Breast epithelium (tissue), 4 donors: ENCODE results near the gene GOT1. TPM values are rescaled to one million over a fixed set of nuclear protein-coding genes. Genes with fewer than 3 reads are reported as not detected.
A peak's percentile ranks its signal among the peaks of the same experiment; 100 is the strongest.

Experiments used
- DNase-seq, 2 donors: peaks; one replicate each; pipeline ENCODE4 v3.0.0-alpha.2; 2019; ENCODE audit warnings: low spot score in 2 of 2
- H3K27ac ChIP-seq, 2 donors: fragments of 200-600 bp; sonication (generic) in 1 of 2; one replicate each; pipeline ENCODE4 v1.5.1; 2016 to 2019; ENCODE audit warnings: mild to moderate bottlenecking in 1 of 2
- H3K27me3 ChIP-seq, 2 donors: fragments of 200-600 bp; sonication (generic) in 1 of 2; one replicate each; pipeline versions ENCODE4 v1.5.1 to v1.6.0; 2017 to 2019; ENCODE audit warnings: control low read depth in 1 of 2, mild to moderate bottlenecking in 1 of 2
- H3K36me3 ChIP-seq: fragments of 200-600 bp; one replicate; pipeline ENCODE4 v1.5.1; 2019
- H3K4me1 ChIP-seq, 2 donors: fragments of 200-600 bp; sonication (generic); one replicate each; pipeline ENCODE4 v1.5.1; 2016 to 2019; ENCODE audit warnings: control low read depth in 1 of 2
- H3K4me3 ChIP-seq, 3 donors: fragments of 200-600 bp; sonication (generic); 1 replicate in 2 of 3; 2 replicates in 1 of 3; pipeline ENCODE4 v1.5.1; 2016 to 2019; ENCODE audit warnings: mild to moderate bottlenecking in 3 of 3, moderate library complexity in 2 of 3
- H3K9me3 ChIP-seq, 2 donors: fragments of 200-600 bp; sonication (generic) in 1 of 2; one replicate each; pipeline ENCODE4 v1.5.1; 2016 to 2019; ENCODE audit warnings: control low read depth in 1 of 2
- CTCF ChIP-seq, 3 donors: fragments of 450-650 bp; IDR thresholded peaks; one replicate each; pipeline ENCODE4 v1.5.1; 2016 to 2017; ENCODE audit warnings: antibody characterized with exemption in 3 of 3, mild to moderate bottlenecking in 3 of 3, moderate library complexity in 3 of 3
- POLR2A ChIP-seq: fragments of 450-650 bp; IDR thresholded peaks from one replicate; pipeline ENCODE4 v1.6.1; 2016; ENCODE audit warnings: antibody characterized with exemption, mild to moderate bottlenecking, moderate library complexity
- POLR2AphosphoS5 ChIP-seq, 3 donors: sonication (generic); formaldehyde crosslinking; IDR thresholded peaks; one replicate each; pipeline ENCODE4 v1.6.1; 2017; ENCODE audit warnings: antibody characterized with exemption in 3 of 3
- intact Hi-C: fragments of 100-400 bp; cut with DNase I; formaldehyde crosslinking; loops from one replicate; pipeline ENCODE4 v1.15.1; 2023; ENCODE audit warnings: low total_unique reads
- total RNA-seq, 3 donors: library from RNA; depleted of rRNA; stranded (reverse); fragments of >200 nt; gene quantifications; one replicate each; pipeline ENCODE4 v1.1.0, GENCODE V29; 2016

GOT1 gene
- total RNA-seq, 3 donors from 2014 or later, result 13.9 to 18.4 (median 15.7) TPM

- H3K27ac ChIP-seq, result peak overlapping the region; percentile 87 to 95
- no peaks in the 10 kb centered on the region for H3K27me3 ChIP-seq
- peaks cover 0 to 6% of the 10 kb centered on the region in 2 donors for H3K4me1 ChIP-seq
- H3K4me3 ChIP-seq, result peak overlapping the region; percentile 65 to 88 (median 66)
- H3K36me3 ChIP-seq, result no peaks in the 10 kb centered on the region
- intact Hi-C loops, result loop anchor here (5.0 kb wide), 1 partner anchor 182 kb away; no protein-coding TSS in a partner anchor
- DNase-seq, result no peak
- no peak for TF ChIP-seq POLR2A
- no peak for TF ChIP-seq CTCF (IDR thresholded peaks at IDR 0.05)
- no peak for TF ChIP-seq POLR2AphosphoS5 (IDR thresholded peaks at IDR 0.05)
- H3K9me3 ChIP-seq, result no peaks in the 10 kb centered on the region
Measured at GRCh38 chr10:99430116-99430450, 341 bp downstream of the GOT1 start.

GRCh38 chr10:99429517-99430095, 818 bp downstream of the GOT1 start:
- H3K27ac ChIP-seq, result peak overlapping the region; percentile 87 to 95
- no peaks in the 10 kb centered on the region for H3K9me3 ChIP-seq
- intact Hi-C loops, result loop anchor here (5.0 kb wide), 1 partner anchor 183 kb away; no protein-coding TSS in a partner anchor
- no peaks in the 10 kb centered on the region for H3K27me3 ChIP-seq
- no peak for TF ChIP-seq POLR2A
- TF ChIP-seq CTCF (IDR thresholded peaks at IDR 0.05), result no peak
- TF ChIP-seq POLR2AphosphoS5 (IDR thresholded peaks at IDR 0.05), result no peak
- H3K4me3 ChIP-seq, result peak overlapping the region; percentile 65 to 88 (median 66)
- DNase-seq, result no peak
- H3K36me3 ChIP-seq, result no peaks in the 10 kb centered on the region
- peaks cover 0 to 6% of the 10 kb centered on the region in 2 donors for H3K4me1 ChIP-seq

GRCh38 chr10:99427566-99428190, 2.7 kb downstream of the GOT1 start:
- Histone ChIP-seq H3K27me3 (no peaks in the 10 kb centered on the region), H3K9me3 (no peaks in the 10 kb centered on the region), H3K4me3 (no peak overlapping the region), H3K36me3 (no peaks in the 10 kb centered on the region), H3K4me1 (peaks cover 0 to 6% of the 10 kb centered on the region in 2 donors), H3K27ac (no peak overlapping the region)
- no peak for DNase-seq
- intact Hi-C loops, result no loop called here
- TF ChIP-seq CTCF (IDR thresholded peaks at IDR 0.05) (no peak), POLR2AphosphoS5 (IDR thresholded peaks at IDR 0.05) (no peak), POLR2A (no peak)

GRCh38 chr10:99426689-99427088, 3.7 kb downstream of the GOT1 start:
- no peak for DNase-seq
- H3K9me3 ChIP-seq, result no peaks in the 10 kb centered on the region
- no peak overlapping the region for H3K4me3 ChIP-seq
- peaks cover 0 to 6% of the 10 kb centered on the region in 2 donors for H3K4me1 ChIP-seq
- intact Hi-C loops, result no loop called here
- H3K27ac ChIP-seq, result no peak overlapping the region
- no peaks in the 10 kb centered on the region for H3K27me3 ChIP-seq
- no peak for TF ChIP-seq POLR2AphosphoS5 (IDR thresholded peaks at IDR 0.05)
- TF ChIP-seq CTCF (IDR thresholded peaks at IDR 0.05), result no peak
- TF ChIP-seq POLR2A, result no peak
- no peaks in the 10 kb centered on the region for H3K36me3 ChIP-seq

- Histone ChIP-seq H3K9me3 (no peaks in the 10 kb centered on the region), H3K27me3 (no peaks in the 10 kb centered on the region), H3K4me3 (no peak overlapping the region), H3K36me3 (no peaks in the 10 kb centered on the region), H3K27ac (no peak overlapping the region), H3K4me1 (peaks cover 0 to 6% of the 10 kb centered on the region in 2 donors)
- no peak for DNase-seq
- TF ChIP-seq CTCF (IDR thresholded peaks at IDR 0.05) (no peak), POLR2A (no peak), POLR2AphosphoS5 (IDR thresholded peaks at IDR 0.05) (no peak)
- intact Hi-C loops, result no loop called here
Measured at GRCh38 chr10:99425204-99425603, 5.2 kb downstream of the GOT1 start.
